ENCODE measurements around the gene MIOX.
A peak's percentile ranks its signal among the peaks of the same experiment; 100 is the strongest.

Gene MIOX

GRCh38 chr22:50523806-50524675 is 37.4 kb downstream of the MIOX start:
- Histone ChIP-seq H3K36me3 (peaks cover 42% of the 10 kb centered on the region), H3K4me3 (ENCODE audit: low read depth, low read length) (peak overlapping the region; percentile 85), H3K27me3 (no peaks in the 10 kb centered on the region), H3K9me3 (no peaks in the 10 kb centered on the region), H3K4me1 (peaks cover 13% of the 10 kb centered on the region; the same call in 1 of the 2 replicates)
- no peak for TF ChIP-seq CTCF (IDR thresholded peaks at IDR 0.05; ENCODE audit: low read depth, low read length)
- DNase-seq: peak; percentile 78

- H3K4me1 ChIP-seq: peaks cover 13% of the 10 kb centered on the region; the same call in 1 of the 2 replicates
- H3K36me3 ChIP-seq: peaks cover 35% of the 10 kb centered on the region
- H3K9me3 ChIP-seq: no peaks in the 10 kb centered on the region
- no peak for DNase-seq
- no peak for TF ChIP-seq CTCF (IDR thresholded peaks at IDR 0.05; ENCODE audit: low read depth, low read length)
- H3K27me3 ChIP-seq: peaks cover 6% of the 10 kb centered on the region
- peak overlapping the region; percentile 85 for H3K4me3 ChIP-seq (ENCODE audit: low read depth, low read length)
These were observed 38.0 kb downstream of the MIOX start for GRCh38 chr22:50524676-50525103.

GRCh38 chr22:50525104-50525857 is 38.6 kb downstream of the MIOX start, which contains the start of gene SCO2:
TSS of gene SCO2 (minus strand) at chr22:50525598. CDS start at chr22:50524411, 1,187 bp downstream.
- Histone ChIP-seq H3K36me3 (peaks cover 30% of the 10 kb centered on the region), H3K9me3 (peaks cover 3% of the 10 kb centered on the region; the same call in 1 of the 2 replicates), H3K4me1 (peaks cover 13% of the 10 kb centered on the region; the same call in 1 of the 2 replicates), H3K4me3 (ENCODE audit: low read depth, low read length) (peak within 1 kb of the TSS; percentile 85), H3K27me3 (peaks cover 12% of the 10 kb centered on the region)
- peak; percentile 99 for DNase-seq
- TF ChIP-seq CTCF (IDR thresholded peaks at IDR 0.05; ENCODE audit: low read depth, low read length): peak; percentile 52

- DNase-seq: no peak
- peaks cover 17% of the 10 kb centered on the region for H3K27me3 ChIP-seq
- no peak for TF ChIP-seq CTCF (IDR thresholded peaks at IDR 0.05; ENCODE audit: low read depth, low read length)
- peaks cover 28% of the 10 kb centered on the region for H3K36me3 ChIP-seq
- H3K4me1 ChIP-seq: peaks cover 13% of the 10 kb centered on the region; the same call in 1 of the 2 replicates
- peaks cover 5% of the 10 kb centered on the region; the same call in 1 of the 2 replicates for H3K9me3 ChIP-seq
- H3K4me3 ChIP-seq (ENCODE audit: low read depth, low read length): peak overlapping the region; percentile 85
These were observed 39.1 kb downstream of the MIOX start for GRCh38 chr22:50525858-50526107.

GRCh38 chr22:50526108-50526833 is 39.6 kb downstream of the MIOX start:
- Histone ChIP-seq H3K4me3 (ENCODE audit: low read depth, low read length) (peak overlapping the region; percentile 85), H3K36me3 (peaks cover 24% of the 10 kb centered on the region), H3K27me3 (peaks cover 22% of the 10 kb centered on the region), H3K4me1 (peaks cover 17% of the 10 kb centered on the region), H3K9me3 (peaks cover 5% of the 10 kb centered on the region; the same call in 1 of the 2 replicates)
- TF ChIP-seq CTCF (IDR thresholded peaks at IDR 0.05; ENCODE audit: low read depth, low read length): peak; percentile 40; the same call in 1 of the 2 replicates
- peak; percentile 91 for DNase-seq

Data from BE2C (cell line).